Inflammatory macrophage treated with lipopolysaccharide for 1 hour (primary cell): Measurements from ENCODE around the gene PRKAA2.

ENCODE experiments used
- DNase-seq, 2 donors: peaks; one replicate each; pipeline ENCODE4 v3.0.0-alpha.2; 2020 to 2022

The PRKAA2 gene

GRCh38 chr1:56655991-56656613 lies 11.0 kb downstream of the PRKAA2 start:
- DNase-seq, result no peak

DNA sequence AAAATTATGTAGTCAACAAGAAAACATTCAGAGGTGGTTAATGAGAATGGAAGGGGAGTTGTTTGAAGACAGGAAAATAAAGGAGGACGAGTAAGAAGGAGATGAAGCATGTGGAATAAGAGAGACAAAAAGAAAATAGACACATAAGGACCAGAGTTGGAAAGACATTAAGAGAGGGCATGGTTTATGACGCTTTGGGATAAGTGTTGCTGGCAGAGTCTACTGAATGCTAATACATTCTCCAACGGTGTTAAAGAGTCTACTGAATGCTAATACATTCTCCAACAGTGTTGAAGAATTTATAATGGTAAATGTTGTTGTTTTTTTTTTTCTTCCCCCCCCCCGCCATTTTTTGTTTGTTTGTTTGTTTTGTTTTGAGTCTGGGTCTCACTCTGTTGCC lies 13.1 kb downstream of the PRKAA2 start:
- DNase-seq, result no peak

DNA sequence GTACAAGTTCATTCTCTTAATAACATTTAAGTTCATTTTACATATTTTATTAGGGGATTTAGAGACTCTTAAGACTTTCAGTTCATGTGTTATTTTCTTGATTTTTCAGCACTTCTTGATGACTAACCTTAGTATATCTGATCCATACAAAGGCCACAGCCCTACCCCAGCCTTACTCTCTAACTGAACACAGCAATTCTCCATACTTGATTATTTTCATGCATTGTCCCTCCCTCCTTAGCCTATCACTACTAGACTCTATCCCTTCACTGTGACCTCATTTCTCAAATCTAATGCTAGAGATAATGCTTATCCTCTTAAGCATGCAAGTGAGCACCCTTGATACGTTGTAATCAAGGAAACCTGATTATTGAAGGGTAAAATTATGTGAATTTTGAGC lies 15.2 kb downstream of the PRKAA2 start:
- no peak for DNase-seq

GRCh38 chr1:56663846-56664245 lies 18.7 kb downstream of the PRKAA2 start:
- DNase-seq, result no peak

- no peak for DNase-seq
Observed at GRCh38 chr1:56665384-56665783, 20.3 kb downstream of the PRKAA2 start.

DNA sequence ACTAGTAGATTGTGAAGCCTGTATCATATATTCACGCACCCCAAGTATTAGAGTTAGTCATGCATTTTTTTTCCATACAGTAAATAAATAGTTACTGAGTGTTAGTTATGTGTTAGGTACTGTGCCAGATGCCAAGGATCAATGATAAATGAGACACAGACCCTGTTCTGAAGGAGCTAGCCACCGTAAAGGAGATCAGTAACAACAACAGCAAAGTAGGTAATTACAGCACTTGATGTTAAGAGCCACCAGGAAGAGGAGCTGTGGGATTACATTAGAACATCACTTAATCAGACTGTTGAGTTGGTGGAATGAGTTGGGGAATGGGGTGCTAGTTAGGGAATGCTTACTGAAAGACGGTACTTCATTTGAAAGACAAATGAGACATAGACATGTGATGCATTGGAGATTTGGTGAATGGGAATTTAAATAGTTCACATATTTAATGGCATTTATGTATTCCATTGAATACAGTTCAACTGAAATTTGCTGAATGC lies 21.0 kb downstream of the PRKAA2 start:
- no peak for DNase-seq

GRCh38 chr1:56670350-56670749 lies 25.2 kb downstream of the PRKAA2 start:
- DNase-seq, result no peak

- DNase-seq, result no peak
Observed at GRCh38 chr1:56671085-56671484, 26.0 kb downstream of the PRKAA2 start.

DNA sequence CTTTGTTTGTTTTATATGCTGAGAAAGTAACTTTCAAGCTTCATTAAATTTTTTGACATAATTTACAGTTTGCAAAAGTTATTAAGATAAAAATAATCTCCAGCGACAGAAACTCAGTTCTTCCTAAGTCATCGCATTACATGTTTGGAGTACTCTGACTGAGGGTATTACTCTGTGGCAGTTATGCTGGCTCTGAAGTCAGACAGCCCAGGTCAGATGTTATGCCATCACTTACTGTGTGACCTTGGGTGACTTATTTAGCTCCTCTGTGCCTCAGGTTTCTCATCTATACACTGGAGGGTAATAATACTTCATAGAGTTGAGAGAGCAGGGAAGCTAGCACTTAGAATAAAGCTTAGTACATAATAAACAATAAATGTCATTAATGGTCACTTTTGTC lies 26.4 kb downstream of the PRKAA2 start:
- no peak for DNase-seq

DNA sequence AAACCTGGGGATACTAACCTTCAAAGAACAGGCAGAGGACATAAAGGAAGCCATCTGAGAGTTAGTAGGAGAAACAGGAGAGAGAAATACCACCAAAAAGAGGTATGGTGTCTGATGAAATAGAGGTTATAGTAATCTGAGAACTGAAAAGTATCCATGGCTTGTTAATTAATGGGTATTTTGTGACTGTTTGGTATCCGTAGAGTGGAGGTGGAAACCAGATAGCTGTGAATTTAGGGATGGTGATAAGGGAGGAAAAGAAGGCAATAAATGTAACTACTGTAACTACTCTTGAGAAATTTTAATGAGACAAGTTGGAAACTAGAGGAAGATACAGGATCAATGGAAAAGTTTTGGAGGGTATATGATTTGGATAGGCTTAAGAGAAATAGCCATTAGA lies 27.5 kb downstream of the PRKAA2 start:
- no peak for DNase-seq

DNA sequence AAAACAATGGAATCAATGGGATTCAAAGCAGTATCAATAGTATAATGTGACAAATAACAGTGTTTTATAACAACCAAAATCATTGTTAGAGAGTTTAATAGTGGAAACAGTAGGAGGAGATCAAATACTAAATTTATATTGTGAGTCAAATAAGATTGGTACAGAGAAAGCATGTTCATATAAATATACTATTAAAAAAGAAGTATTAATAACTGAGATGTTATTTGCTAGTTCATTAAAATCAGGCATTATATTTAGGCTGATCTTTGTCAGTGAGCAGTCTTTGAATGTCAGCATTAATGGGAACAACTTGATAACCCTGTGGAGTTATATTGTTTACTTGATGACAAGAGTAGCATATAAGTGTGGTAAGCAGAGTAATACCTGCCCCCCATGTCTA lies 30.6 kb downstream of the PRKAA2 start:
- no peak for DNase-seq

DNA sequence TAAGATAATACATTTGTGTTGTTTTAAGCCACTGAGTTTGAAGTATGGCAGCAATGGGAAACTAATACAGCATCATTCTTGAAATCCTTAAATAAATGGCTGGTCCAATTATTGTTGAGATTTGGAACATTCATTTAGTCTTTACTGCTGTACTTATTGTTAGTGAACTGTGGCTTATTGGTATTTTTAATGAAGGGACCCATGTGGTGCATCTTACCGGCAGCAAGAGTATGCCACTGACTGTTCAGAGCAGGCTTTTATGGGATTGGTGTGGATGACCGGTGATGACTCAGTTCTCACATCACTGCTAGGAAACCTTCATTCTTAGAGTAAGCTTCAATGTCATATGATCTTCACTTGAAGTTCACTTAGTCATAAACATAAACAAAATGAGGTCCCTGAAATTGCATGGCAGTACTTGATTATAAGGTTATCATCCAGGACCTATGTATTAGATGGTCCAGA lies 31.5 kb downstream of the PRKAA2 start:
- DNase-seq, result no peak

GRCh38 chr1:56683569-56683968 lies 38.5 kb downstream of the PRKAA2 start:
- no peak for DNase-seq

- DNase-seq, result no peak
Observed at GRCh38 chr1:56686169-56686568, 41.1 kb downstream of the PRKAA2 start.

- DNase-seq, result no peak
Observed at GRCh38 chr1:56688522-56689026, 43.5 kb downstream of the PRKAA2 start.

DNA sequence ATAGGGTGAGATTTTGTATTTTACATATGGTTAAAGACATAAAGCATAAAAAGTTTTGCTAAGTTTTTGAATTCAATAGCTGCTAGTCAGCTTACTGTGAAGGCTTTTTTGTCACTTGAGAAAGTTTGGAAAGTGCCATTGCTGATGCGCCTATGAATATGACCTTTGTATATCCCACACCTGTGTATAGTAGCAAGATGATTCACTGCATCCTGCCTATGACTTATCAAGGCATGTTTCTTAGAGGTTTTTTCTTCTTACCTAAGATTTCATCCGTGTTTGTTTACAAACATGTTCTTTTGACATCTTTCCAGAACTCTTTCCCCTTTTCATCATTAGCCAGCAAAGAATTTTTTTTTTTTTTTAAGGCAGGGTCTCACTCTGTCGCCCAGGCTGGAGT lies 51.5 kb downstream of the PRKAA2 start:
- no peak for DNase-seq

- no peak for DNase-seq
Observed at GRCh38 chr1:56703747-56704146, 58.6 kb downstream of the PRKAA2 start.

GRCh38 chr1:56707379-56707778 lies 62.3 kb downstream of the PRKAA2 start:
- no peak for DNase-seq

GRCh38 chr1:56709269-56709880 lies 64.3 kb downstream of the PRKAA2 start:
- peak; percentile 13 to 70 for DNase-seq

DNA sequence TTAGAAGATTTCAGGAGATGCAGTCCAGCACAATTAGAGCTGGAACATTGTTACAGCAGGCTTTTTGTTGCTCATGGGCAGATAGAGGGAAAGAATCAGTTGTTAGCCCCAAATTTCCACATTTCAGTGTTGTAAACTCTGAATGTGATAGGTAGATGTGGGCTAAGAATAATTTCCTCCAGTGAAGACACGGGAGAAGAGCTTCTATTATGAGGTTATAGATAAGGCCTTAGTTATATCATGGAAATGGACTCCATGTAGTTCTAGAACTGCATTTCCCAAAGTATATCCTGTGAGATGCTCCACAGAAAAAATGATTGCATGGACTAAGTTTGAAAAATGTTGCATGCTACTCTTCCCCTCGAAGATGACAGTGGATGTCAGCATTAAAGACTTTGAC lies 64.9 kb downstream of the PRKAA2 start:
- DNase-seq, result no peak

GRCh38 chr1:56710646-56711045 lies 65.5 kb downstream of the PRKAA2 start:
- DNase-seq, result no peak

GRCh38 chr1:56712150-56712549 lies 67.0 kb downstream of the PRKAA2 start:
- DNase-seq, result no peak

GRCh38 chr1:56713112-56713511 lies 68.0 kb downstream of the PRKAA2 start:
- DNase-seq, result no peak

DNA sequence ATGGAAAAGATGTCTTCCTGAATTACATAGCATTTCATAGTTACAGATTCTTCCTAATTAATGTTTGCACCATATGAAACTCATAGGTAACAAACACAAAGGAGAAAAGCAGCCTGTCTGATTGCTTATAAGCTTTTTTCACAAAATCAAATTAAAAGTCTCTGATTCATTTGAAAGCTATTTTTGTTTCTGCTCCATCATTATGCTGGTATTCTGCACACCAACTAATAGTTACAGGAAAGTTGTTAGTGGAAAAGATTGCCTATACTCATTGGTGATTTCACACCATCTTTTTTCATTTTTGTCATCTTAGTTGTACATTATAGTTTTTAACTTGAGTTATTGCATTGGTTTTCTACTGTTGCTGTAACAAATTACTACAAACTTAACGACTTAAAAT lies 70.0 kb downstream of the PRKAA2 start:
- DNase-seq, result no peak

DNA sequence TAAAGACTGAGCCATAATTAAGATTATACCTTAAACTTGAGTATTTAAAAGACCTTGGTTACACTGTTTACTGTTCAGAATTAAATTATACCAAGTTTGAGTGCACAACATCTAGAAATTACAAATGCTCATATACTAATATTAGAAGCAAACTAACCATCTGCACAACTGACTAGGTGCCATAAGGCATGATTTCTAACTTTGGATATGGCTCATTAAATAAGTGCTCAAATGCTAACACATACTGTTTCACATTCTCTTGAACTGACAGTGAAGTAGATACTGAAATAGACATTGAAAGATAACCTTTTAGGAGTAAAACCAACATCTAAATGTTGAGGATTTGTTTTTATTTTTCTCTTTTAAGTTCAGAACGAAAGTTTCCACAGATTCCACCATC lies 74.1 kb downstream of the PRKAA2 start:
- no peak for DNase-seq
